HG02884 (cell line): ENCODE results near the gene ADGRL3.

Source experiments
- ATAC-seq: cut with Tn5 transposase; IDR thresholded peaks from one replicate; pipeline ENCODE4 v1.9.1; 2021; ENCODE audit warnings: mild to moderate bottlenecking, moderate library complexity; ENCODE audit not compliant: unreplicated experiment

The ADGRL3 gene

DNA sequence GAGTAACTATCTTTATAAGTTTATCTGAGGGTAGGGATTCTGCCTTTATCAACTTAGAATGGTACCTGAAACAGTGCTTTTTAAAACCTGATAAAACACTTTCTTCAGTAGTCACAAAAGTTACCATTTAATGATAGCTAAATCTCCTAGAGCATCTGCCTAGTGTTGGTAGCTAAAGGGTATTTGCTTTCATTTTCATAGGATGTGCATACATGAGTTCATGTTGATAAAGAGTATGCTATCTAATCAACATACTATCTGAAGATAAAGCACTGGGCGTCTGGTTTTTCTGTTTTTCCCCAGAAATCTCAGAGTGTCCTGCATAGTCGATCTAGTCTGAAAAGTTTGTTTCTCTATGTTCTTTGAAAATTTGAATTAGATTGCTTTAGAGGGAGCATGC, 75.1 kb downstream of the ADGRL3 start:
- ATAC-seq = no peak

DNA sequence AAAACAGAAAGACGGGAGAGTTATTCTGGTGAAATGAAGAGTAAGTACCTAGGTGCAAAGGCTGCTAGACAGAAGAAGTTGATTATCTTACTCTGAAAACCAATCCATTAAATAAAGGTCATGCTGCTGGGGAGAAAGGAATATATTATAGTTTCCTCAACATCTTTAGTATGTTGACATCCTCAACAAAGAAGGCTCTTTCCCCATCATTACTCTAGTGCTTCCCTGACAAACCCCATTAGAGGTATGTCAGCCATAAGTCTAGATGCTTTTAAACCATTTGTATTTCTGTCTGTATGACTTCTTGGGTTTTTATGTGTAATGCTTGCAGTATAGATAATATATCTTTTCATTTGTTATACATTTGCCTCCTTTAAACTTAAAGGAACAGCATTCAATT, 75.9 kb downstream of the ADGRL3 start:
- no peak for ATAC-seq

DNA sequence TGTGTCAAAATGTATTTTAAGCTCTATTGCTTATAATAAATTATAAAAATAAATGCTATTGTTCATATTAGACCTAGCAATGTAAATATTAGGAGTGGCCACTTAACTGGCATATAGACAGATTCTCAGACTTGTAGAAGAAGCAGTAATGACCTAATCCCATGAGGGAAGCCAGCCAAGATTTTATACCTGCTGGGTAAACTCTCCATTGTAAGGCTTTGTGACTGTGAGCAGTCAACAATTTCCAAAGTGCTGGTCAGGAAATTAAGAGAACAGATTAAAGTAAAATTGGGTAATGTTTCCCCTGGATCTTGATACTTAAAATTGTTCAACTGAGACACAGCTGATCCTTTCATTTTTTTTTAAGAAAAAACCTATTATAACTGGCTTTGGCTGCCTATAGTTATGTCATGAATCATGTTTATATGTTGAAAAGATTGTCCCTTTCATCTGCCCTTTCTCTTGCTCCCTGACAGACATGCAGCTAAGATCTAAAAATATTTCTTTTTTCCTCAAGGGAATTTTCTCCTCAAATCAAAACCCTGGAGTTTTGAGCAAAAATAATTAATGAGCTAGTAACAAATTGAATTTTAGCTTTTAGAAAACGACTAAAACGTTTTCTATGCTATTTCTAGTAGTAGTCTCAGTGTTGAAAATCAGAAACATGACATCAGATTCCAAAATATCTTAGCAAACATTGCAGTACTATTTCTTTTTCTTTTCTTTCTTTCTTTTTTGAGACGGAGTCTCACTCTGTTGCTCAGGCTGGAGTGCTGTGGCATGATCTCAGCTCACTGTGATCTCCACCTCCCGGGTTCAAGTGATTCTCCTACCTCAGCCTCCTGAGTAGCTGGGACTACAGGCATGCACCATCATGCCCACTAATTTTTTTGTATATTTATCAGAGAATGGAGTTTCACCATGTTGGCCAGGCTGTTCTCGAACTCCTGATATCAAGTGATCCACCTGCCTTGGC, 77.9 kb downstream of the ADGRL3 start:
- ATAC-seq = no peak

DNA sequence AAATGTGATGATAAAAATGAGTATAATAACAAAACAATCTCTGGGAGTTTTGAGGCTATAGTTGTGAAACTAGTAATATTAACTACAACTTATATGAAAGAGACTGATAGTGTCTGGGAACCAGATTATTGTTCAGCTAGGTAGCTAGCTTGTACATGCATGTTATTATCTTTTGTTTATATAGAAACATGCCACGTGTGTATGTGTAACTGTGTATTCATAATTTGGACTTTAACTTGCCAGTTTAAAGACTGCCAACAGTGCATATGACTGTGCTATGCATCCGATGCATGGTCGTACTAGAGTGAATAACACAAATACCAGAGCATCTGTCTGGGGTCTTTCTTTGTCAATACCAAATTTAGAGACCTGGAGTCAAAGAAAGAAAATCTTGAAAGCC, 92.2 kb downstream of the ADGRL3 start:
- ATAC-seq = no peak

DNA sequence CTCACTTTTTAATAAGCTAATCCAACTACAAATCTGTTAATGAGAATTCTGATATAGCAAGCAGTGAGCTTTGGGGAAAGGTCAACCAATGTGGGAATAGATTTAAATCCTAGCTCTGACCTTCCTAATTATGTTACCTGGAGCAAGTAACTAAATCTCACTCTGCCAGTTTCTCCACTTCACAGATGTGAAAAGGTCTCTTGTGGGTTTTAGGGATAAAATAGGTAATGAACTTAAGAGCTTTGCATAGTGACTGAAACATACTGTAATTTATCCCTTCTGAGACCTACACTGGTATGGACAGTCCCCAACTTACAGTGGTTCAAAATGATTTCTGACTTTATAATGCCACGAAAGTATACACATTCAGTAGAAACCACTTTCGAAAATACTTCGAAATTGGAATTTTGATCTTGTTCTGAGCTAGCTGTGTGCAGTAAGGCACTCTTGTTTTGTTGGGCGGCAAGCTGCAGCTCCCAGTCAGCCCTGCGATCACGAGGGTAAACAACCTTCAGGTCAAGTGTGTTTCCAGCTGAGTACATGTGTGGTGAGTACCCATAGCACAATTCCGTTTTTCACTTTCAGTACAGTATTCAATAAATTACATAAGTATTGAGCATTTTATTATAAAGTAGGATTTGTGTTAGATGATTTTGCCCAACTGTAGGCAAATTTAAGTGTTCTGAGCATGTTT, 93.7 kb downstream of the ADGRL3 start:
- ATAC-seq = no peak

DNA sequence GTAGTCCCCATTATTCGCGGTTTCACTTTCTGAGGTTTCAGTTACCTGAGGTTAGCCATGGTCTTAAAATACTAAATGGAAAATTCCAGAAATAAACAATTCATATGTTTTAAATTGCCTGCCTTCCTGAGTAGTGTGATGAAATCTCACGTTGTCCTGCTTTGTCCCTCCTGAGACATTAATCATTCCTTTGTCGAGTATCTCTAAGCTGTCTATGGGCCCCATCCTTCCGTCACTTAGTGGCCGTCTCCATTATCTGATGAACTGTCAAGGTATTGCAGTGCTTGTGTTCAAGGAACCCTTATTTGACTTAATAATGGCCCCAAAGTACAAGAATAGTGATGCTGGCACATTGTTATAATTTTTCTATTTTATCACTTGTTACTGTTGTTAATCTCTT, 94.8 kb downstream of the ADGRL3 start:
- ATAC-seq = no peak

DNA sequence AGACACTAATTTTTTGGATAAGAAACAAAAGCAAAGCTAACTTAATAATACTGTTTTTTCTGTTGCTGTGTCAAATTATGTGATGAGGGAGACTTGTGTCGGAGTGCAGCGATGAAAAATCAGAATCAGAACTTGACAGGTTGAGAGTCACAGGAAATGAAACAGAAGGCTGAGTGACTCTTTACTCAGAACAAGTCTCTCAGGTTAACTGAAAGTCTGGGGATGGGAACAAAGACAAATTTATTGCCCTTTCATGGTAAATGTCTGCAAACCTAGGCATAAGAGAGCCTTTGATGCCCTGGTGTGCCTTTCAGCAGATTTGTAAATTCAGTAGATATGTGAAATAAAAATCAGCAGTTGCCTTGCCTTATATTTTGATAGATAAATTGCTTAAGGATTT, 96.0 kb downstream of the ADGRL3 start:
- no peak for ATAC-seq

DNA sequence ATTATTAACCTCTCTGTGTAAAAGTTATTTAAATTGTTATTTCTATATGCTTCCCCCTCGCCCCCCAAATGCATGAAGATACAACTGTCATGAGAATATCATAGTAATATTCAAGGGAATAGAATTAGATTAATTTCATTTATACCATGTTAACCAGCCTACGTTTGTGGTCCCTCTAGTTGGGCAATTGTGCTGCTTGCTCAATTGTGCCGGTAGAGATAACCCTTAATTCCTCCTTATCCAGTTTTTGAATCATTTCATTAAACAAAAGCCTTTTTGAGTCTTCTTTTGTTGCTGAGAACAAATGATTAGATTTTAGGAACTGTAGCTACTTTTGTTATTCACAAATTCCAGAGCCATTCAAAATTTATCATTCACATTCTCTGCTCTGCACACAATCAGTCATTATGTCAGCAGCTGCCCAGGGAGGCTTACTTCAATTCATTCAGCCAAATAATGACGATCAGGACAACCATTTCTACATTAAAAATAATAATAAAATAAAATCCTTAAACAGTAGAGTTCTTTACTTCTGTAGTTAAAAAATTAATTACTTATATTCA, 98.1 kb downstream of the ADGRL3 start:
- no peak for ATAC-seq

DNA sequence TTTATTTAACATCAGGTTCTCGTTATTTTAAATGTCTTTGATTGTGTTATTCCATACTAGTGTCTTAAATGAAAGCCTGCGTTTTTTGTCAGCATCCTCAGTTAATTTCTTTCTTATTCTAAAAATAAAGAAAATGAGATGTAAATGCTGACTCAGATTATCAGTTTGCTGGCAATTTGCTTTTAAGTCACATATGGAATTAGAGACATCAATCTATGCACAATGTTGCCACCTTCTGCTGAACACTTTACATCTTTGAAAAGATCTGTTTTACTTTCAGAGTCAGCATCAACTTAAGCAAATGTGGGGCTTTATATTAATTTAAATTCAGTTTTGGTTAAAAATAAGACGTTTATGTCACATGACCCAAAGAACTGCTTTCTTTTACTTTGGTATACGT, 99.2 kb downstream of the ADGRL3 start:
- no peak for ATAC-seq

DNA sequence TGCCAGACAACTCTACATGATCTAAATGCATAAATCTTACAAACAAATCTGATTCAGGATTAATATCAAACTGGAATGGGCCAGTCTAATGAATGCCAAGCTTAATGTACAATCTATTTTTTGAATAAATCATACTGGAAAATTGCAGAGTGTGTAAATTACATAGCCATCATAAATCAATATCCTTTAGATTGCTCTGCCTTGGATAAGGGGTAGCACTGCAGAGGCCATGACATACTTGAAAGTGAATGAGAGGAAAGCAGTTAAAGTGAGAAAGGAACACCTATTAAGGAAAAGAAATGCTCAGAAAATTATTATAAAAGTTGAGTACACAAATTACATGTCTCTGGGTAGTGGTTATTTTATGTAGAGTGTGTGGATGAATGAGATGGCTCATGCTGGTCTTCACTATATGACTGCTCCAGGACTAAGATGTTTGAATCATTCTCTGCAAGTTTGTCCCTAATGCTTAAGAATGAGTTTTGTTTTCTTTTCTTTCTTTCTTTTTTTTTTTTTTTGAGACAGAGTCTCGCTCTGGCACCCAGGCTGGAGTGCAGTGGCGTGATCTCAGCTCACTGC, 100.2 kb downstream of the ADGRL3 start:
- ATAC-seq = no peak

DNA sequence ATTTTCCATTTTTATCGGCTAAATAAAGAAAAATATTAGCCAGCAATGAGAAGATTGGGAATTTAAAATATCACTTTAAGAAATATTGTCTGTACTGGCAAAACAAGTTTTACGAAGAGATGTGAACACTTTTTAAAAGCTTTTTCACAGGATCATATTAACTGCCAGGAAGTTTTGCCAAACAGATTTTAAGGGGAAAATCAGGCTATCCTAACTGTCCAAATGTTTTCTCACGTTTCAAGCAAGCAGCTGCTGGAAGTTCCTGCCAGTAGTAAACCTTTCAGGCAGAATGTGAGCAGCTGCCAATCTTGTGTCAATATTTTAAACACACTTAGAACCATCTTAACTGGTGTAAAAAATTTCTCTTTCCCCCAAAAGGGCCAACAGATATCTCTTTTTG, 101.1 kb downstream of the ADGRL3 start:
- ATAC-seq = no peak

DNA sequence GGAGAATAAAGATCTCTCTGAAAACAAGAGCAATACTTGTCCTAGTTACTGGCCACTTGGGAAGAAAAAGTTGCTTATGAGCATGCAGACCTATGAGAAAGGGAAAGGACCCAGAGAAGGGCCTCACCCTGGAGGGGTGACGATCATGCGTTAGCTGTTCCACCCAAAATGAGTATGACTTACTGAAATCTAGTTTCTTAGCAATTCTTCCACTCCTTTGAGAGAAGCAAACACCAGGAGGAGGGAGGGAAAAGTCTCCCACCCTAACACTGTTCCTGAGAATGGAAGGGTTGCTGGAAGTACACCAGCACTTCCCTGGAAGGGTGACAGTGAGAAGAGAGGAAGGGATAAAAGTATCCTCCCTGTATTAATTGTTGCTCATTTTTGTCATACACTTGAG, 107.9 kb downstream of the ADGRL3 start:
- ATAC-seq = no peak

DNA sequence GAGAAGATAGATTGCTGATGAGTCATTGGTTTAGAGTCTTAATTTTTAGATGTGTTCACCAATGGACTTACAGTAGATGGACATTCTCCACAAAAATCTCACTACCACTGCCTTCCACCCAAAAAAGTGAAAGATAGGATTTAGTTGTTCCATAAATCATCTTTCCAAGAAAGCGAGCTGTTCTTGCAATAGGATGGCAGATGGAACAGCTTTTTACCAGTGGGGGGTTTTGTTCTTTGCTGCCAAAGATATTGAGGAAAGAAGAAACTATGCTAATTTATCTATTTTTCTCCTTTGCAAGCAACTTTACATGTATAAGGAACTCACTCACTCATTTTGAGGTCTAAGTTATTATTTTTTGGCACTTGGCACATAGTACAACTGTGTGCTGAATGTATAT, 109.5 kb downstream of the ADGRL3 start:
- no peak for ATAC-seq

DNA sequence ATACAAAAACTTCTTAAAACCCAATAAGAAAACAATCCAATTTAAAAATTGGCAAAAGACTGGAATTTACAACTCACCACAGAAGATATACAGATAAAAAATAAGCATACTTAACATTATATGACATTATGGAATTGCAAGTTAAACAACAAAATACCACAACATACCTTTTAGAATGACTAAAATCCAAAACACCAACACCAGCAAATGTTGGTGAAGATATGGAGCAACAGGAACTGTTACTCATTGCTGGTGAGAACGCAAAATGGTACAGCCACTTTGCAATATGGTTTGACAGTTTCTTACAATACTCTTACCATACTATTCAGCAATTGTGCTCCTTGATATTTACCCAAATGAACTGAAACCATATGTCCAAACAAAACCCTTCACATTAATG, 112.4 kb downstream of the ADGRL3 start:
- no peak for ATAC-seq

DNA sequence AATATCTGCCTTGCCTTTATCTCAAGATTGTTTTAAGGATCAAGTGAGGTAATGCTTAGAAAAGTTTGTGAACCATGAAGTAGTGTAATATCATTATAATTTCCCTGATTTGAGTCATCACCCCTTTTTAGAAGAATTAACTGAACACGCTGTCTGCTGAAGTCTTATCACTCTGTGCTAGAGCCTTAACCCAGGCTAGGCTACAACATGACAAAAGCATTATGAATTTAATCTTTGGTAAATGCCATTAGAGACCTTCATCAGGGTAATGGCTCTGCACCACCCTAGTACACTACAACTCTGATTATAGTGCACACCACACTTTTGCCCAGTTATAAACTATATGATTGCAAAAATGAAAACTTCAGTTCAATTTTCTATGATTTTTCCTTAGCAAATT, 118.3 kb downstream of the ADGRL3 start:
- ATAC-seq = no peak

DNA sequence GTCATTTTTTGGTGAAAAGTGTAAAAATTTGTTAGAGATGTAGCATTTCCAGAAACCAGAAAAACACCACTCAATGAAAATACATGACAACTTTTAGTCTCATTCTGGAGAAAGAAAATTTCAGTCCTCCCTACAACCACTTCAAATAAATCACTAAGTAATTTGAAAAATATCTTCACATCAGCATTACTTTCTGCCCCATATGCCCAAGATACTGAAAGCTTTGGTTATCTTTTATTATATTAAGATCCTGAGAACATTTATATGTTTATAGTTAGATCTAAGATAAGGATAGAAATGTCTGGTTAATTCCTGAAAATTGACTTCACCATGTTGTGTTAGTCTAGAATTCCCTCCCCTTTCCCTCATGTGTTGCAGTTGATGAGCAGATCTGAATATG, 119.0 kb downstream of the ADGRL3 start:
- no peak for ATAC-seq

DNA sequence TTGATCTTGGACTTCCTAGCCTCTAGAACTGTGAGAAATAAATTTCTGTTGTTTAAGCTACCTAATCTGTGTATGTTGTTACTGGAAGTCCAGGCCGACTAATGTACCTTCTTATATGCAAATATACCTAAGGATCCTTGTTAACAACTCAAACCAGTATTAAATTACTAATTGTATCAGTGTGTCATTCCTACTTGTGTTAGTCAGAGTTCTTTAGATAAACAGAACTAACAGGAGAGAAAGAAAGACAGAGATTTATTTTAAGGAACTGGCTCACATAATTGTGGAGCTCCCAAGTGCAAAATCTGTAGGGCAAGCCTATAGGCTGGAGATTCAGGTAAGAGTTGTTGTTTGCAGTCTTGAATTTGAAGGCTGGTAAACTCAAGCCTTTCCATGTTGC, 120.0 kb downstream of the ADGRL3 start:
- ATAC-seq = no peak

DNA sequence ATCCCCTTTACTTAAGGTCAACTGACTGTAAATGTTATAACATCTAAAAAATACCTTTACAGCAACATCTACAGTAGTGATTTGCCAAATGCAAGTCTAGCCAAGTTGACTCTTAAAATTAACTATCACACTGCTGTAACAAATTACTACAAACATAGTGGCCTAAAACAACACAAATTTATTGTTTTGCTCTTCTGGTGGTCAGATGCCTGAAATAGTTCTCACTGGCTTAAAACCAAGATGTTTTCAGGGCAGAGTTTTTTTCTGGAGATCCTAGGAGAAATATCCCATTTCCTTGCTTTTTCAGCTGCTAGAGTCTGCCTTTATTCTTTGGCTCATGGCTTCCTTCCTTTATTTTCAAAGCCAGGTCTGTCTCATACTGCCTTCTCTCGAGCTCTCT, 120.5 kb downstream of the ADGRL3 start:
- ATAC-seq = no peak

DNA sequence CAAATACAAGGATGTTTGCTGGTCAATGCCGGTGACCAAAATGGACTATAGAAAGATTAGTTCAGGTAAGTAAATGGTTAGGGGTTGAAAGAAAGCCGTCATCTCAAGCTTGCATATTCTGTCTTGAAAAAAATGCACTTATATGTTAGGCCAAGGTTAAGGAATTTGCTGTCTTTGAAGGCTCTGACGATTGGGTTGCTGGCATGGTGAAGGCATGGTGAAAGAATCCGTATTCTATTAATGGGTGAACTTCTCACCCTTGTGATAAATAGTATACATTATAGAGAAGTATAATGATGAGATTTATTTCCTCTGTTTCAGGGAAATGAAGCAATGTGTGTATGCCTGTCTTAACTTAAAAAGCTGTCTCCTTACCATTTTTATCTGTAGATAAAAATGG, 132.6 kb downstream of the ADGRL3 start:
- no peak for ATAC-seq

DNA sequence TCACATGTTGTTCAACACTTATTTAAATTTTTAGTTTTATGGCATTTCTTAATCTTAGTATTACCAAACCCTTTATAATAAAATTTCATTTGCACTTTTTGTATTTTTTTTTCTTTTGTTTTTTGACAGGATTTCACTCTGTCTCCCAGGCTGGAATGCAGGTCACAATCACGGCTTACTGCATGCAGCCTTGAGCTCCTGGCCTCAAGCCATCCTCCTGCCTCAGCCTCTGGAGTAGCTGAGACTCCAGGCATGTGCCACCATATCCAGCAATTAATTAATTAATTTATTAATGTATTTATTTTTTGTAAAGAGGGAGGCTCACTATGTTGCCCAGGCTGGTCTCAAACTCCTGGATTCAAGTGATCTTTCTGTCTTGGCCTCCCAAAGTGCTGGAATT, 133.4 kb downstream of the ADGRL3 start:
- no peak for ATAC-seq

DNA sequence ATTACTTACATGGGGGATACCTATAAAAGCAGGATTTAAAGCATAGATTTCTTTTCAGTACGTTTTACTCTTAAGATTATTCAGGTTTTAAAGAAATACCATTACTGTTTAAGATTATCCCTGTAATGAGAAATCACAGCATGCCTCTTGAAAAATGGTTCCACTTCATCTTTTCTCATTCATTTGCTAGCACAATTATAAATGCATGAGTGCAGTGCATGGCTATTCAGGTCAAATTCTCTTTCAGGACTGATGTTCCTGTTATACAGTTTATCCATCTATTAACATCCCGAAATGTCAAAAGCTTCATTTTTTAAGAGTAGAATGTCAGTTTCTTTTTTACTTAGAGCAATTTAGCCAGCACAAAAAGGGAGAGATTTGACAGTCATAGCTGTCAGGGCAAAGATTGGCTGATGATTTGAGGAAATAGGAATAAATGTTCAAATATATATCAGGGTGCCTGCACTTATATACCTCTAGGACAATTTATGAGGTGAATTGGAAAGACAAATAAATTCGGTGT, 135.2 kb downstream of the ADGRL3 start:
- ATAC-seq = no peak
